NCI-H1092 treated with DMSO at 0.1 percent for 48 hours (cell line): Measurements from ENCODE around the gene NR5A1.

Experiments
- DNase-seq: peaks from one replicate; lab custom pipeline; 2025; lab: John Stamatoyannopoulos, UW

NR5A1 gene

DNA sequence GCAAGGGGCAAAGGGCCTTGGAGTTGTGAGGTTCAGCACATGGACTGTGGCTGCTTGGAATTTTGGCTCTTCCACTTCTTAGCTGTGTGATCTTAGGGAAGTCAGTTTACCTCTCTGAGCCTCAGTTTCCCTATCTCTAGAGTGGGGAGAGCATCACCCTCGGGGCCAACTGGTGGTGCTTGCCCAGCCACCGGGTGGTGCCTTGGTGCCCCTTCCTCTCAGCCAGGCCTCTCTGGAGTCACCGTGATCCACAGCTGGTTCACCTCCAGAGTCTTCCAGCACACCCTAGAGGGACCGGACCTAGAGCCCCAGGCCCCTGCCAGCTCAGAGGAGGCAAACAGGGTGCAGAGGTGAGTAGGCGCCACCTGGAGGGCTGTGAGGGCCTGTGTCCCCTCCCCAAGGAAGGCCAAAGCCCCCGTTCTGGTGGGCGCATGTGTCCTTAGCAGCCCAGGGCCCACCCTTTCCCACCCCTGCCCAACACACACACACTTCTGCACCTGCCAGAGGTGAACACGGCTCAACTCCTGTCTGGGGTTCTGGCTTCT is 49.2 kb downstream of the NR5A1 start:
- DNase-seq, result no peak

DNA sequence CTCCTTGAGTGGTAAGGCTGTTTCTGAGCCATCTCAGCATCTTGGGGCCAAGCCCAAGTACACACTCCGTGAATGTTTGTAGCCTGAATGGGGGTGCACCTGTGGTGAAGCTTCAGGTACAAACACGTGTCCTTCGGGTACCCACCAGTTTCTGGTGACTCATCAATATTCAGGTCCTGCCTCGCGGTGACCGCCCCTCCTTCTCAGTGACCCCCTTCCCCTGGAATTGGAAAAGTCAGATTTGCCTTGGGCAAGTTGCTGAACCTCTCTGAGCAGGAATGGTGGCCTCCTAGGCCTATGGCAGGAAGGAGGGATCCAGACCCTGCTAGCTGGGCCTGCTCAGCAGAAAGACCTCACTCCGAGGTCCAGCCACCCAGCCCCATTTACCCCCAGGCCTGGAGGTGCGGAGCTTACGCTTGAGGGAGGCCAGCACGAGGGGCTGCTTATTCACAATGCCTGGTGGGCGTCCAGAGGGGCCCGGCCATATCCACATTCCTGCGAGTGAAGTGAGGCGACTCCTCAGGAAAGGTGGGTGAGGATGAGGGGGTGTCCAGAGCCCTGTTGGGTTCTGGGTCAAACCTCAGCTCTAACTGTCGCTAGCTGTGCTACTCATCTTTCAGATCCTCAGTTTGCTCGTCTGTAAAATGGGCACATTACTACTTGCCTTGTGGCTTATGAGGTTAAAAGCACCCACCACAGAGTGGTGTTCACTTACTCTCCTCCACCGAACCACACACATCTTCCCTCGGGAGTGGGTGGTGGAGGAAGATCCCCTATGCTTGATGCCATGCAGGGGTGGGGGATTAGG is 49.9 kb downstream of the NR5A1 start:
- no peak for DNase-seq

DNA sequence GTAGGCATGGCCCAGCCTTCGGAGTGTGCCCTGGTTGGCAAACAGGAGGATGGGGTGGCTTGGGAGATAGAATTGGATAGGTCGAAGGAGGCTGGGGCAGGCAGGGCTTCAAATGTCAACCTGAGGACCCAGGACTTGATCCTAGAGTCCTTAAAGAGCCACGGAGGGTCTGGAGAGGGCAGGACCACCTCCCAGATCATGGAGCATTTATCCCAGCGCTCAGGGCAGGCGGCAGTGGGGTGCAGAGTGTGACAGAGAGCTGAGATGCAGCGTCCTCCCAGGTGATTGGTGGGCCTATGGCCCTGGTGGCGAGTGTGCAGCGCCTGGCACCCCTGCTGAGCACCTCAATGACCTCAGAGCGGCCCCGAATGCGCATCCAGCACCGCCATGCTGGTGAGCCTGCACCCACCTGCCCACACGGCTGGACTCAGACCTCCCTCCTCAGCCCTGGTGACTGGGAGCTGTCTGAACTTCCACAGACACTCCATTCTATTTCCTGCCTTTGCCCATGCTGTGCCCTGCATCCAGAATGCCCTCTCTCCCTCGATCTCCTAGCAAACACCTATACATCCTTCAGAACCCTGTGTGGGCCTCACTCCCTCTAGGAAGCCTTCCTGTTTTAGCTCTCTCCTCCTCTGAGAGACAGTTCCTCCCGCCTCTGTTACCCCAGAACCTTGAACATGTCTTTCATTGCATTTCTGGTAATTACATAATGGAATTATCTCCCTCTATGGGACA is 50.7 kb downstream of the NR5A1 start:
- DNase-seq, result no peak

DNA sequence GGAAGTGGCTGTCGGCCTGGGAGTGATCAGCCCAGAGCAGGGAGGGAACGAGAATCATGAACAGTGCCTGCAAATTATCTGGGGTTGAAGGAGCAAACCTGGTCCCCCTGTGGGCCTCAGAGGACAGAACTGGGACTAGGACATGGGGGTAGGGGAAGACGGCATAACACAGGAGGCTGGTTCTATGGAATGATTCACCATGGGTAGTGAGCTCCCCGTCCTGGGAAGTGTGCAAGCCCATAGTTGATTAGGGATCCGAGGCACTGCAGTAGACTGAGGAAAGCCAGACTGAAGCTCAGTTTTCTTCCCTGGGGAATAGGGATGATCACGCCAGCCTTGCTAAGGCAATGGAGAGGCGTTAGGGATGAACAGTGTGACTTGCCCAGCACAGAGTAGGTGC is 51.4 kb downstream of the NR5A1 start:
- no peak for DNase-seq

DNA sequence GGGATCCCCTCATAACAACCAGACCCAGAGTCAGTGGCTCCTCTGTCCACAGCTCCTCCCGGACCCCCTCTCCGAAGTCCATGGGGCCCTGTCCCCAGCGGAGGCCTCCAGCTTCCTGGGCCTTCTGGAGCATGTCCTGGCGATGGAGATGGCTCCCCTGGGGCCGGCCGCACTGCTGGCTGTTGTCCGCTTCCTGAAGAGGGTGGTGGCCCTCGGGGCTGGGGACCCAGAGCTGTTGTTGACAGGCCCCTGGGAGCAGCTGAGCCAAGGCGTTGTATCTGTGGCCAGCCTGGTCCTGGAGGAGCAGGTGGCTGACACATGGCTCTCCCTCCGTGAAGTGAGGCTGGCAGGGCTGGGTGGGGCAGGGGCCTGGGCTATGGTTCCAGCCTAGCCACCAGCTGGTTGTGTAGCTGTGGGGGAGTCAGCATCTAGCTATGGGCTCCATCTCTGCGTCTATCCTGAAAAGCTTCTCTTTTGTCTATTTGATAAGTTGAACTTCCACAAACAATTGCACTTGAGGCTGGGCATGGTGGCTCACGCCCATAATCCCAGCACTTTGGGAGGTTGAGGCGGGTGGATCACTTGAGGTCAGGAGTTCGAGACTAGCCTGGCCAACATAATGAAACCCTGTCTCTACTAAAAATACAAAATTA is 52.3 kb downstream of the NR5A1 start:
- no peak for DNase-seq

DNA sequence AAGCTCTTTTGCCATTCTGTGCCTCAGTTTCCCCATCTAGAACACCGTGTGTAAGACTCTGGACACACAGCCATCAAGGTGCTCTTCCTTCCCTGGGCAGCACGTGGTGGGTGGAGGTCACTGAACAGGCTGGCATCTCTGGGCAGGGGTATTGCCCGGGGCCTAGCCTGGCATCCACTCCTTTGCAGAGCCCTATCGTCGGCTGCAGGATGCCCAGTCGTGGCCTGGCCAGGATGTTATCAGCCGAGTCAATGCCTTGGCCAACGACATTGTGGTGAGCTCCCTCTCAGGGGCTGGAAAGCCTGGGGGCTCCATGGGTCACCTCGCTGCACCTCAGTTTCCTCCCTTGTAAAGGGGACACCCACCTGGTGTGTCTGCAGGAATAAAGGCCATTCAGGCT is 52.9 kb downstream of the NR5A1 start:
- DNase-seq, result no peak

DNA sequence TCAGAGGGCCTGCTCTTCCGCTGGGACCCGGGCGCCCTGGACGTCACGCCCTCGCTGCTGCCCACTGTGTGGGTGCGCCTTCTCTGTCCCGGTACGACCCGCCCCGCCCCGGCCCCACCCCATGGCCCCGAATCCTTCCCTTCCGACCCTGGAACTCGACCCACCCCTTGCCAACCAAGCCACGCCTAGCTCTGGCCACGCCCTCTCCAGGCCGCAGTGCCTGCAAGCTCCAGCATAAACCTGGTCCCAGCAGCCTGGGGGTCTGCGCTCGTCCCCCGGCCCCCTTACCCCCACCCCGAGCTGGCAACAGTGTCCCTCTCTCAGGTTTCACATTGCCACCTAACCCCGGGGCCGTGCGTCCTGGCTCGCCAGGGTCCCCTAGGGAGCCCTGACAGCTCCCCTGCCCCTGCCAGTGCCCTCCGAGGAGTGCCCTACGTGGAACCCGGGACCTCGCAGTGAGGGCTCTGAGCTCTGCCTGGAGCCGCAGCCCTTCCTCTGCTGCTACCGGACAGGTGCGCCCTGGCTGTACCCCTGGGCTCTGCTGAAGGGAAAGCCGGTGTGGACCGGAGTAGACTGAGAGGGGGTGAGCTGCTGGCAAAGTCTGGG is 53.5 kb downstream of the NR5A1 start:
- no peak for DNase-seq

DNA sequence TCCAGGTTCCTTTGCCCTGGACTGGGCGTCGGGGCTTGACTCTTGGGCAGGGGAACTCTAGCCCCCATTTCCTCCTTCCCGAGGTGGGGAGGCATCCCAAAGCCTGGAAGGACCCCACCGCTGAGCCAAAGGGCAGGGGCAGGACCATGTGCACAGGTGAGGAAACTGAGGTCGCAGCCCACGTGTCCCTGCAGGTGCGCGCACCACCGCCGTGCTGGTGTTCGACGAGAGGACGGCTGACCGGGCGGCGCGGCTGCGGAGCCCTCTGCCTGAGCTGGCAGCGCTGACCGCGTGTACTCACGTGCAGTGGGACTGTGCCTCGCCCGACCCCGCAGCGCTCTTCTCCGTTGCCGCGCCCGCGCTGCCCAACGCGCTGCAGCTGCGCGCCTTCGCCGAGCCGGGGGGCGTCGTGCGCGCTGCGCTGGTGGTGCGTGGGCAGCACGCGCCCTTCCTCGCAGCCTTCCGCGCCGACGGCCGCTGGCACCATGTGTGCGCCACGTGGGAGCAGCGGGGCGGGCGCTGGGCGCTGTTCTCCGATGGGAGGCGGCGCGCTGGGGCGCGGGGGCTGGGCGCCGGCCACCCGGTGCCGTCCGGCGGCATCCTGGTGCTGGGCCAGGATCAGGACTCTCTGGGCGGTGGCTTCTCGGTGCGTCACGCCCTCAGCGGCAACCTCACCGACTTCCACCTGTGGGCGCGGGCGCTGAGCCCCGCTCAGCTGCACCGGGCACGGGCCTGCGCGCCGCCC is 54.2 kb downstream of the NR5A1 start:
- no peak for DNase-seq

DNA sequence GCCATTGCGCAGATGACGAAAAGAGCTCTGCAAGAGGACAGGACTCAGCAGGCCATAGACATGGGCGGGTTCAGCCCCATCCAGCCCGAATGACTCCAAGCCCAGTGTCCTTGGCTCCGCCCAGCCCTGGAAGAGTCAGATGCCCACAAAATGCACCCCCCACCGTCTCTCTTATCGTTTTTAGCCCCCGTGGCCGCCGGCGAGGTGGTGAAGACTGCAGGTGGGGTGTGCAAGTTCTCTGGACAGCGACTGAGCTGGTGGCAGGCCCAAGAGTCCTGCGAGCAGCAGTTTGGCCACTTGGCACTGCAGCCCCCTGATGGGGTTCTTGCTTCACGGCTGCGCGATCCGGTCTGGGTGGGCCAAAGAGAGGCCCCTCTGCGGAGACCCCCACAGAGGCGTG is 54.9 kb downstream of the NR5A1 start:
- DNase-seq, result no peak

DNA sequence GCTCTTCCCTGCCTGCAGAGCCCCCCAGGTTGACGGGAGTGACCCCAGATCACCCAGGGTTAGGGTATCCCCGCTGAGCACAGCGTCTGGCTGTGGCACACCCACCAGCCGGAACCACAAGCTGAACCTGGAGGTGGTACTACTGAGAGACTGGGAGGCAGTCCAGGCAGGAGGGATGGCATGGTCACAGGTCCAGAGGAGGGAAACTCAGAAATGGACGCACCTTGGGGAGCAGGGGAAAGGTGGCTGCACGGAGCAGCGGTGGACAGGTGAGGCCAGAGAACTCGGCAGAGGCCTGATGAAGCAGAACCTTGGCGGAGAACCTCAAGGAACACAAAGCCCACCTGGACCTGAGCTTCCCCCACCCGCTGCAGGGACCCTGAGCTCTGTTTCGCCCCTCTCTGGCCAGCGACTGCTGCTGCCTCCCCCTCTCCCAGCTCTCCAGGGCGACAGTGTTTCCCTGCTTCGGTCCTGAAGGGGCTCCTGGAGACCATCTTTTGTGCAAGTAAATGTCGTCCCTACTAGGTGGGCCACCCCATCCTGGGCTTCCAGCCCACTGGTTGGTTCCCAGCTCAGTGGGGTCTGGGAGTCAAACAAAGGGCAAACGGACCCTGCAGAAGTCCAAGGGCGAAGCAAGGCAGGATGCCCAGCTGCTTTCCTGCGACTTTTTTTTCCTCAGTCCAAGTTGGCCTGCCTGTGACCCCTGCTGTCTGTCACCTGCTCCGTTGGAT is 56.1 kb downstream of the NR5A1 start:
- DNase-seq, result no peak

DNA sequence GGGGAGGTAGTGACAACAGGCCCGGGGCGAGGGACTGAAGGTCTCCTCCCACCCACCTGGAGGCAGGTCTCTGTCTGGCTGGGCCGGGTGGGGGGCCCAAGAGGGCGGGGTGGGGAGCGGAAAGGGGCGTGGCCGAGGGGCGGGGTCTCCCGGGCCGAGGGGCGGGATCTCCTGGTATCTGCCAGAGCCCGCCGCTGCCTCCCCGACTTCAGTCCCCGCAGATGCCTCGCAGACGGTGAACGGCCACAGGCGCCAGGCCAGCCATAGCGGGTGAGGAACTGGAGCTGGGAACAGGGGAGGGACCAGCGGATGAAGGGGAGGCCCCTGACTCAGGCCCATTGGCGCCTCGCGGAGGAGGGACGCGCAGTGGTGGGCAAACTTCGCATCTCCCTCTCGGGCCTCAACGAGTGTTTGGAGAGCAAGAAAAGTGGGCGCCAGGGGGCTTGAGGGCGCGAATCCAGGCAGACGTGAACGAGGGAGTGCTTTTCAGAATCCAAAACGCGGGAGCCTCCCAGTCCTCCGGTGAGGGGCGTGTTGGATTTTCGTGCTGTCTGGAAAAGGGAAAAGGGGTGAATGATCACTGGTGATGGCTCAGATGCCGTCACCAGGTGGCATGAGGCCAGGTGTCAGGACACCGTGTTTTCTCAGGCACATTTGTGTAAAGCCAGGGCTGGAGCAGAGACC is 56.8 kb downstream of the NR5A1 start, which contains the start of gene ADGRD2:
TSS of gene ADGRD2 (plus strand) at position 211 of the 684 bp plus-strand sequence. CDS start 1,216 bp downstream, outside the sequence.
- peak; percentile 65 for DNase-seq

DNA sequence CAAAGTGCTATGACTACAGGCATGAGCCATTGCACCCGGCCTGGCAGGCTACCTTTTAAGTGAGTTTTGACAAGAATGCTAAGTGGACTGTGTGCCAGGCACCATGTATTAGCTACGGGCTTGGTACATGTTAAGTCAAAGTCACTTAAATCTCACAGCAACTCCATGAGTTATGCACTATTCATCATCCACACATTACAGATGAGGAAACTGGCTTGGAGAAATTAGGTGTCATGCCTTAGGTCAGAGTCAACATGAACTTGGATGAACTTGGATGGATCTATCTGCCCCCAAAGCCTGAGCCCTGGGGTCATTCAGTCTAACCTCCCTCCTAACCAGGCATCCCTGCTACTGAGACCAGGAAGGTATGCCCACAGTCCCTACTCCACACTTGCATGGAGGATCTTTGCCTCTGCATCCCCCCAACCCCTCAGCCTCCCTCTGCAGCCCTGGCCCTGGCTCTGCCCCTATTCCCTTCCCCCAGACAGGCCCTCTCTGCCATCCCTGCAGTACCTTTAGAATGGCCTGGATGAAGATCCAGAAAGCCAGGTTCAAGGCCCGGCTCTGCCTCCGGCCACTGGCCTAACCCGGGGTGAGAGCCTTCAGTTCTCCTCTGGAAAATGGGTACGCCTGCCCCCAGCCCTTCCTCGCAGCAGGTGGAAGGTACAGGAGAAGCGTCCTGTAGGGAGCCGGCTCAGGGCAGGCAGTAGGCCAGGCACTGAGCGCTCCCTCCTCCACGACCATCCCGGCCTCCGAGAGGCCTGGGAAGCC is 57.6 kb downstream of the NR5A1 start:
- no peak for DNase-seq

DNA sequence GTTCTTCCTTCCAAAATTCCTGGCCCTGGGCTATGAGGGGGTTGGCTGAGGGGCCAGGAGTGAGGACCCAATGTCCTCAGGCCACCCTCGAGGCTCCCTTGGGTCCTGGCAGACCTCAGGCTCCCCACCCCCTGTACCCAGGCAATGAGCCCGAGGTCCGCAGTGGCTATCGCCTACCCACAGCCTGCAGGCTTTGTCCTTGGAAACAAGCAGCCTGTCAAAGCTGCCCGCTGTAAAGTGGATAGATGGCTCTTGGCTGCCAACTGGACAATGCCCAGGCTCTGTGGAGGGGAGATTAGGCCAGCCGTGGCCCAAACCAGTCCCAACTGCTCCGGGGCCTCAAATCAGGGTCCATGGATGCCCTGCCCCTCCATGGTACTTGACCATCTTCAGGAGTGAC is 59.2 kb downstream of the NR5A1 start:
- DNase-seq, result no peak

DNA sequence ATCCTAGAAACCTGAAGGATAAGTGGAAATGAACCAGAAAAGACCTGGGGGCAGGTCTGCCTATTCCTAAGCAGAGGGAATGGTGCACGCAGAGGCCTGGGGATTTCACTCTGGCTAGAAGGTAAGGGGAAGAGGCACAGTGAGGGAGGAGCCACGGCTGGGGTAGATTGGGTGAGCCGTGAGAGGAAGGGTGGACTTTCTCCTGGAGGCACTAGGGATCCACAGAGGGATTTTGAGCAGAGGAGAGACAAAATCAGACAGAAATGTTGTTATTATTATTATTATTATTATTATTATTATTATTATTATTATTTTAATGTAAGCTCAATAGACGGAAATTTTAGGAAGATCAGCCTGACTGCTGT is 59.9 kb downstream of the NR5A1 start:
- no peak for DNase-seq

DNA sequence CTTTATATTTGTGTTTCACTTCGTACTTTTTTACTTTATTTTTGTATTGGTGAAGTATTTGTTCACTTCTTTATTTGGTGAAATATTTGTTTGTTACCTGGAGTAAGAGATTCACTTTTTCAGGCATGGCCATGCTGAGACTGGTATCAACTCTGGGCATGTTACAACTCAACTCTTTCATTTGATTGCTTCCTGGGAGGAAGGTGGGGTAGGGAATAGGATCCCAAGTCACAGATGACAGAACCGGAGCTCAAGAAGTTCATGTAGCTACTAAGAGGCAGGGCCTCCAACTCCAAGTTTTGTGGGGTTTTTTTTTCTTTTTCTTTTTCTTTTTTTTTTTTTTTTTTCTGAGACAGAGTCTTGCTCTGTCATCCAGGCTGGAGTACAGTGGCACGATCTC is 63.0 kb downstream of the NR5A1 start:
- DNase-seq, result no peak

DNA sequence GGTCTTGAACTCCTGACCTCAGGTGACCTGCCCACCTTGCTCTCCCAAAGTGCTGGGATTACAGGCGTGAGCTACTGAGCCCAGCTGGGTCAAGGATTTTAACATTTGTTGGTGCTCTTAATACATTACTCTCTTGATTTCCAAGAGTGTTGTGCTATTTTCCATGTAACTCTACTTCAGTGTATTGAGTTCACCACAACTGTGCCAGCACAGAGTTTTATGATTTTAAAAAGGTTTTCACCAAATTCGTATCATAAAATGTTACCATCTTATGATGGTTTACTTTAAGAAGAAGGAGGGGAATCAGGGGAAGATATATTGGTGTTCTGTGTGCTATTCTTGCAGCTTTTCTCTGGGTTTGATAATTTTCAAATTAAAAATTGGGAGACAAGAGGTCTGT is 63.6 kb downstream of the NR5A1 start:
- DNase-seq, result no peak

DNA sequence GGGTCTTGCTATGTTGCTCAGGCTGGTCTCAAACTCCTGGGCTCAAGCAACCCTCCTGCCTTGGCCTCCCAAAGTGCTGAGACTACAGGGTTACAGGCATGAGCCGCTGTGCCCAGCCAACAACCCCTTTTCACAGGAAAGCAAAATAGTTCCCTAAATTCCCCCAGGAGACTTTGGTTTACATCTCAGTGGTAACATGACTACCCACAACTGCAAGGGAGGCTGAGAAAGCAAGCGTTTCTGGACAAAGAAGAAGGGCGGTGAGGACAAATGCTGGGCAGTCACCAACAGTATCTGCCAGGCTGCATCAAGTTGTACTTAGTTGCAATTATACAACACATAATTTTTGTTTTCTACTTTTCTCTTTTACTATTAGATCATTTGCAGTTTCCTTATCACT is 64.4 kb downstream of the NR5A1 start:
- no peak for DNase-seq

DNA sequence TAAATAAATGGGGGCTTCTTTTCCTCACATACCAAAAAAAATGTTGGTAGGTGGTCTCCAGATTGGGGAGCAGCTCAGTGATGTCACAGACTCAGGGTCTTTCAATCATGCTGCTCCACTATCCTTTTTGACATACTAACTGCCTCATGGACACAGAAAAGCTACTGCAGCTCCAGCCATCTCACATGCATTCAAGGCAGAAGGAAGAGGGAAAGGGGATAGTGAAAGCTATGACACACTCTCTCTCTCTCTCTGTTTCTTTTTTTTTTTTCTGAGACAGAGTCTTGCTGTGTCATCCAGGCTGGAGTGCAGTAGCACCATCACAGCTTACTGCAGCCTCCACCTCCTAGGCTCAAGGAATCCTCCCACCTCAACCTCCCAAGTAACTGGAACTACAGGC is 64.8 kb downstream of the NR5A1 start:
- DNase-seq, result no peak

DNA sequence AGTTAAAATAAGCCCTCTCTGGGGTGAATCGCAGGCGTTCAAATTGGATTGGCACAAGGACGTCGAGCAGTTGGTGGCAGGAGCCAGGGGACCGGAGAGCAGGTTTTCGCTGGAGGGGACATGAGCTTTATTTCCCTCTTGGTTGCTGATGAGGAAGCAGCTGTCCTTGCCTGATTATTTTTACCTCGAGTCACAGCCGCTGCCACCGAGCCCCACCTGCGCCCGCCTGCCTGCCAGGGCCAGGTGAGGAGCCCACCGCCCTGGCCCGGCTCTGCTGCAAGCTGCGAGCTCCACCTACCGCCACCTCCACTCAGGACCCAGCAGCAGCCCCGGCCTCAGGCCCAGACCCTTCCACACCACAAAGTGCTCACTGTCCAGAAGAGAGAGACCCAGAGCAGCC is 65.9 kb downstream of the NR5A1 start:
- DNase-seq, result no peak

DNA sequence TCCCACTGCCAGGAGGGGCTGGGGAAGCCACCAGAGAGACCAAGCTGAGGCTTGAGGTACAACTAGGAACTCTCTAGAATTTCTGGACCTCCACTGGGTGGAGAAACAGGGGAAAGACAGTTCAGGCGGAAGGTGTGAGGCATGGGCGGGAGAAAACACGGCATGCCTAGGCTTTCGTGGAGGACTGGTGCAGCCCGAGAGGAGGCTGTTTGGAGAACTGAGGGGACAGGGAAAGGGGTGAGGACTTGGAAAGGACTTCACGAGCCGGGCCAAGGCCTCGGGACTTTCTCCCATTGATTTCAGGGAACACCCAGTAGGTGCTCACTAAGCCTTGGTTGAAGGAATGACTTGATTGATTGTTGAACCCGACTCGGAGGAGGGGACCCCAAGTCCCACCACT is 66.4 kb downstream of the NR5A1 start:
- no peak for DNase-seq
